ENCODE results near the gene NCEH1. TPM values are rescaled to one million over a fixed set of nuclear protein-coding genes. Genes with fewer than 3 reads are reported as not detected.

The NCEH1 gene
- total and polyA plus RNA-seq, 10 of the 15 experiments (the other 5 are each of a cell fraction or from before 2014, with no cell fraction given), result 1.8 to 8.1 (median 4.5) TPM

DNA sequence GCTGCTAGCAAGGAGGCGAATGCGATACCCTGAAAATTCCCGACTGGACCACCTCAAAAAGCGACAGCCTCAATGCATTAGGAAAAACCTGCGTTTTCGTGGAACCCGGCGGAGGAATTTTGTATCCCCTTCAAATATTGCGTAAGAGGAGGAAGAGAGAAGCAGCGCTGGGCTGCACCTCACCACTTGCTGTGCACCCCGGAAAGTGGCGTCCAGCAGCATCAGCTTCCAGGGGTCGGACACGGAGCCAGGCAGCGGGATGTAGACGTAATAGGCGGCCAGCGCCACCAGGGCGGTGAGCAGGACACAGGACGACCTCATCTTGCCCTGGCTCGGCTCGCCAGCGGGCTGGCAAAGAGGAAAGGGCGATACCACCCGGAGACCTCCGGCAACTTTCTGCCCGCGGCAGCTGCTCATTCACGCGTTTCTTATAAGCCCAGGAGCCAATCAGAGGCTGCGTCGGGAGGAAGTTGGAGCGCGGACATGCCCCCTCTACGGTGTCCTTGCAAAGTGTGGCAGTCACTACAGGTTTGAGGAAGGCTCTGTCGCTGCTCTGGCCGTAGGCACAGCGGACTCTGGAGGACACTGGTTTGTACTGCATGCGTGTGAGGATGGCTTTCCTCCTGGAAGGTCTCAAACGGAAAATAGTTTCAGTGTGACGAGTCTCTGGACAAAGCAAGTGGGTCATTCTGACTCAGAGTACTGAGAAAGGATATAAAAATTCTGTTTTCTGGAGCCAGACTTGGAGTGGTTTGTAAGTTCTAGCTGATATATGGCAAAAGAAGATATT is at the start of gene NCEH1 (continued):
- TF ChIP-seq SMAD5 (IDR thresholded peaks at IDR 0.05; ENCODE audit: low read depth), result no peak
- TF ChIP-seq SUZ12 (IDR thresholded peaks at IDR 0.05; ENCODE audit: unreplicated experiment), result no peak
- no peak for TF ChIP-seq MXI1 (IDR thresholded peaks at IDR 0.05; ENCODE audit: low read depth, low read length)
- peak; percentile 73 for TF ChIP-seq IKZF1 (conservative IDR thresholded peaks at IDR 0.05)
- no peak; a peak in 1 of 4 replicates for TF ChIP-seq ETV6 (conservative IDR thresholded peaks at IDR 0.05 in 1 of 2, IDR thresholded peaks at IDR 0.05 in 1 of 2; ENCODE audit: borderline replicate concordance in 1 of 2, low read depth in 1 of 2)
- TF ChIP-seq, protein P1, sequence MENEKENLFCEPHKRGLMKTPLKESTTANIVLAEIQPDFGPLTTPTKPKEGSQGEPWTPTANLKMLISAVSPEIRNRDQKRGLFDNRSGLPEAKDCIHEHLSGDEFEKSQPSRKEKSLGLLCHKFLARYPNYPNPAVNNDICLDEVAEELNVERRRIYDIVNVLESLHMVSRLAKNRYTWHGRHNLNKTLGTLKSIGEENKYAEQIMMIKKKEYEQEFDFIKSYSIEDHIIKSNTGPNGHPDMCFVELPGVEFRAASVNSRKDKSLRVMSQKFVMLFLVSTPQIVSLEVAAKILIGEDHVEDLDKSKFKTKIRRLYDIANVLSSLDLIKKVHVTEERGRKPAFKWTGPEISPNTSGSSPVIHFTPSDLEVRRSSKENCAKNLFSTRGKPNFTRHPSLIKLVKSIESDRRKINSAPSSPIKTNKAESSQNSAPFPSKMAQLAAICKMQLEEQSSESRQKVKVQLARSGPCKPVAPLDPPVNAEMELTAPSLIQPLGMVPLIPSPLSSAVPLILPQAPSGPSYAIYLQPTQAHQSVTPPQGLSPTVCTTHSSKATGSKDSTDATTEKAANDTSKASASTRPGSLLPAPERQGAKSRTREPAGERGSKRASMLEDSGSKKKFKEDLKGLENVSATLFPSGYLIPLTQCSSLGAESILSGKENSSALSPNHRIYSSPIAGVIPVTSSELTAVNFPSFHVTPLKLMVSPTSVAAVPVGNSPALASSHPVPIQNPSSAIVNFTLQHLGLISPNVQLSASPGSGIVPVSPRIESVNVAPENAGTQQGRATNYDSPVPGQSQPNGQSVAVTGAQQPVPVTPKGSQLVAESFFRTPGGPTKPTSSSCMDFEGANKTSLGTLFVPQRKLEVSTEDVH (IDR thresholded peaks at IDR 0.05; ENCODE audit: low read depth, partially characterized antibody), result no peak
- TF ChIP-seq SIN3A (IDR thresholded peaks at IDR 0.05; ENCODE audit: low read depth, low read length), result no peak; the same call in 1 of the 2 replicates
- no peak for TF ChIP-seq MTA2 (IDR thresholded peaks at IDR 0.05; ENCODE audit: low read depth)
- TF ChIP-seq, protein P2, sequence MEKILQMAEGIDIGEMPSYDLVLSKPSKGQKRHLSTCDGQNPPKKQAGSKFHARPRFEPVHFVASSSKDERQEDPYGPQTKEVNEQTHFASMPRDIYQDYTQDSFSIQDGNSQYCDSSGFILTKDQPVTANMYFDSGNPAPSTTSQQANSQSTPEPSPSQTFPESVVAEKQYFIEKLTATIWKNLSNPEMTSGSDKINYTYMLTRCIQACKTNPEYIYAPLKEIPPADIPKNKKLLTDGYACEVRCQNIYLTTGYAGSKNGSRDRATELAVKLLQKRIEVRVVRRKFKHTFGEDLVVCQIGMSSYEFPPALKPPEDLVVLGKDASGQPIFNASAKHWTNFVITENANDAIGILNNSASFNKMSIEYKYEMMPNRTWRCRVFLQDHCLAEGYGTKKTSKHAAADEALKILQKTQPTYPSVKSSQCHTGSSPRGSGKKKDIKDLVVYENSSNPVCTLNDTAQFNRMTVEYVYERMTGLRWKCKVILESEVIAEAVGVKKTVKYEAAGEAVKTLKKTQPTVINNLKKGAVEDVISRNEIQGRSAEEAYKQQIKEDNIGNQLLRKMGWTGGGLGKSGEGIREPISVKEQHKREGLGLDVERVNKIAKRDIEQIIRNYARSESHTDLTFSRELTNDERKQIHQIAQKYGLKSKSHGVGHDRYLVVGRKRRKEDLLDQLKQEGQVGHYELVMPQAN (conservative IDR thresholded peaks at IDR 0.05), result peak; percentile 61
- TF ChIP-seq GATAD2B (conservative IDR thresholded peaks at IDR 0.05; ENCODE audit: low read depth), result peak; percentile 57; the same call in 1 of the 2 replicates
- no peak for TF ChIP-seq CBFB (IDR thresholded peaks at IDR 0.05; ENCODE audit: low read depth)
- TF ChIP-seq HDGF (IDR thresholded peaks at IDR 0.05), result 0 out of 2 replicates have a peak, but pooled peaks have one; percentile 45
- TF ChIP-seq ZNF207 (IDR thresholded peaks at IDR 0.05; ENCODE audit: borderline replicate concordance), result no peak
- no peak for TF ChIP-seq TARDBP (IDR thresholded peaks at IDR 0.05; ENCODE audit: borderline replicate concordance)
- TF ChIP-seq ASH2L (IDR thresholded peaks at IDR 0.05; ENCODE audit: borderline replicate concordance, low read depth), result 0 out of 2 replicates have a peak, but pooled peaks have one; percentile 25
- TF ChIP-seq, protein P3, sequence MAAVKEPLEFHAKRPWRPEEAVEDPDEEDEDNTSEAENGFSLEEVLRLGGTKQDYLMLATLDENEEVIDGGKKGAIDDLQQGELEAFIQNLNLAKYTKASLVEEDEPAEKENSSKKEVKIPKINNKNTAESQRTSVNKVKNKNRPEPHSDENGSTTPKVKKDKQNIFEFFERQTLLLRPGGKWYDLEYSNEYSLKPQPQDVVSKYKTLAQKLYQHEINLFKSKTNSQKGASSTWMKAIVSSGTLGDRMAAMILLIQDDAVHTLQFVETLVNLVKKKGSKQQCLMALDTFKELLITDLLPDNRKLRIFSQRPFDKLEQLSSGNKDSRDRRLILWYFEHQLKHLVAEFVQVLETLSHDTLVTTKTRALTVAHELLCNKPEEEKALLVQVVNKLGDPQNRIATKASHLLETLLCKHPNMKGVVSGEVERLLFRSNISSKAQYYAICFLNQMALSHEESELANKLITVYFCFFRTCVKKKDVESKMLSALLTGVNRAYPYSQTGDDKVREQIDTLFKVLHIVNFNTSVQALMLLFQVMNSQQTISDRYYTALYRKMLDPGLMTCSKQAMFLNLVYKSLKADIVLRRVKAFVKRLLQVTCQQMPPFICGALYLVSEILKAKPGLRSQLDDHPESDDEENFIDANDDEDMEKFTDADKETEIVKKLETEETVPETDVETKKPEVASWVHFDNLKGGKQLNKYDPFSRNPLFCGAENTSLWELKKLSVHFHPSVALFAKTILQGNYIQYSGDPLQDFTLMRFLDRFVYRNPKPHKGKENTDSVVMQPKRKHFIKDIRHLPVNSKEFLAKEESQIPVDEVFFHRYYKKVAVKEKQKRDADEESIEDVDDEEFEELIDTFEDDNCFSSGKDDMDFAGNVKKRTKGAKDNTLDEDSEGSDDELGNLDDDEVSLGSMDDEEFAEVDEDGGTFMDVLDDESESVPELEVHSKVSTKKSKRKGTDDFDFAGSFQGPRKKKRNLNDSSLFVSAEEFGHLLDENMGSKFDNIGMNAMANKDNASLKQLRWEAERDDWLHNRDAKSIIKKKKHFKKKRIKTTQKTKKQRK (IDR thresholded peaks at IDR 0.05; ENCODE audit: low read depth, low read length), result no peak
- 0 out of 2 replicates have a peak, but pooled peaks have one; percentile 48 for TF ChIP-seq TCF12 (IDR thresholded peaks at IDR 0.05; ENCODE audit: low read depth, low read length)
- no peak for TF ChIP-seq KDM1A (IDR thresholded peaks at IDR 0.05; ENCODE audit: borderline replicate concordance)
- no peak for TF ChIP-seq TBL1XR1 (IDR thresholded peaks at IDR 0.05; ENCODE audit: low read depth, low read length)
- peak; percentile 87; the same call in 1 of the 2 replicates for TF ChIP-seq SMARCA5 (IDR thresholded peaks at IDR 0.05)
- no peak; the same call in 1 of the 2 replicates for TF ChIP-seq BACH1 (IDR thresholded peaks at IDR 0.05; ENCODE audit: borderline replicate concordance)
- no peak for TF ChIP-seq KLF5 (IDR thresholded peaks at IDR 0.05; ENCODE audit: partially characterized antibody)
- TF ChIP-seq FOS (IDR thresholded peaks at IDR 0.05; ENCODE audit: borderline replicate concordance, extremely low read depth, insufficient read length), result no peak
